Osteoblast (primary cell): ENCODE measurements around the gene FDX2. TPM values are rescaled to one million over a fixed set of nuclear protein-coding genes. Genes with fewer than 3 reads are reported as not detected.

Experiments used
- DNase-seq: peaks from one replicate; pipeline ENCODE4 v3.0.0; 2011; ENCODE audit warnings: low spot score, mixed read lengths; ENCODE audit not compliant: insufficient read length; ENCODE audit errors: missing footprints
- H2AFZ ChIP-seq: 2 replicates; pipeline ENCODE4 v1.6.0; 2011; ENCODE audit warnings: mild to moderate bottlenecking, low read length
- H3K27ac ChIP-seq: 2 replicates; pipeline ENCODE4 v1.5.1; 2011; ENCODE audit warnings: mild to moderate bottlenecking, low read depth, low read length, moderate library complexity
- H3K27me3 ChIP-seq: 2 replicates; pipeline ENCODE4 v1.6.0; 2012; ENCODE audit warnings: mild to moderate bottlenecking, control low read depth, inconsistent platforms, low read length, moderate library complexity; ENCODE audit not compliant: insufficient read depth
- H3K36me3 ChIP-seq: 2 replicates; pipeline ENCODE4 v1.5.1; 2011; ENCODE audit warnings: mild to moderate bottlenecking, low read length, control low read depth, moderate library complexity; ENCODE audit not compliant: insufficient read depth
- H3K4me1 ChIP-seq: 2 replicates; pipeline ENCODE4 v1.5.1; 2011; ENCODE audit warnings: mild to moderate bottlenecking, low read length, control low read depth, moderate library complexity; ENCODE audit not compliant: insufficient read depth
- H3K4me2 ChIP-seq: 2 replicates; pipeline ENCODE4 v1.6.0; 2011; ENCODE audit warnings: mild to moderate bottlenecking, low read length; ENCODE audit not compliant: insufficient read depth
- H3K4me3 ChIP-seq: fragments of 200-600 bp; sonication (generic); 3 replicates; pipeline ENCODE4 v1.5.1; 2012; ENCODE audit warnings: mild to moderate bottlenecking, low read length, inconsistent platforms; ENCODE audit not compliant: insufficient read depth
- H3K79me2 ChIP-seq: 2 replicates; pipeline ENCODE4 v1.6.0; 2012; ENCODE audit warnings: mild to moderate bottlenecking, low read length, control low read depth, inconsistent platforms; ENCODE audit not compliant: insufficient read depth
- H3K9me3 ChIP-seq: 2 replicates; pipeline ENCODE4 v1.5.1; 2011; ENCODE audit warnings: low read depth, low read length, control low read depth
- H4K20me1 ChIP-seq: 2 replicates; pipeline ENCODE4 v1.6.0; 2012; ENCODE audit warnings: mild to moderate bottlenecking, low read length, control low read depth; ENCODE audit not compliant: insufficient read depth
- CTCF ChIP-seq: IDR thresholded peaks from 2 replicates; pipeline ENCODE4 v1.5.1; 2011; ENCODE audit warnings: mild to moderate bottlenecking, low read depth, low read length, moderate library complexity; ENCODE audit errors: extremely low read depth
- total RNA-seq: library from RNA; depleted of rRNA; stranded (reverse); fragments of >200 nt; gene quantifications from 2 replicates; pipeline ENCODE4 v1.2.3, GENCODE V29; 2012

The FDX2 gene
- total RNA-seq, 1 donor = 17.7 TPM

GRCh38 chr19:10288662-10289166 lies 27.1 kb downstream of the FDX2 start:
- Histone ChIP-seq H3K27me3 (peaks cover 63% of the 10 kb centered on the region), H4K20me1 (peaks cover 5% of the 10 kb centered on the region), H3K27ac (no peak overlapping the region), H3K4me1 (peaks cover 15% of the 10 kb centered on the region), H3K4me2 (peak overlapping the region; percentile 77), H2AFZ (peak overlapping the region; percentile 62), H3K36me3 (no peaks in the 10 kb centered on the region), H3K4me3 (peak overlapping the region; percentile 56), H3K79me2 (no peaks in the 10 kb centered on the region), H3K9me3 (no peaks in the 10 kb centered on the region)
- no peak for TF ChIP-seq CTCF
- DNase-seq = peak; percentile 91

GRCh38 chr19:10286803-10287737 lies 28.7 kb downstream of the FDX2 start, which contains the start of gene ICAM4:
Gene ICAM4, plus strand, starts transcription at chr19:10286955. Its CDS starts 58 bp downstream, at chr19:10287013.
- no peak for TF ChIP-seq CTCF
- no peak within 1 kb of the TSS for H3K27ac ChIP-seq

GRCh38 chr19:10285393-10285792 lies 30.4 kb downstream of the FDX2 start:
- no peak overlapping the region for H3K27ac ChIP-seq

More at GRCh38 chr19:10286803-10287737, 28.7 kb downstream of the FDX2 start, which contains the start of gene ICAM4:
- Histone ChIP-seq H3K27me3 (peaks cover 46% of the 10 kb centered on the region), H4K20me1 (peaks cover 5% of the 10 kb centered on the region), H3K36me3 (no peaks in the 10 kb centered on the region), H3K4me1 (peaks cover 14% of the 10 kb centered on the region), H3K4me3 (peak within 1 kb of the TSS; percentile 10), H3K4me2 (peak within 1 kb of the TSS; percentile 23), H3K79me2 (no peaks in the 10 kb centered on the region), H2AFZ (peak within 1 kb of the TSS; percentile 15), H3K9me3 (no peaks in the 10 kb centered on the region)
- peak; percentile 81 for DNase-seq

More at GRCh38 chr19:10285393-10285792, 30.4 kb downstream of the FDX2 start:
- Histone ChIP-seq H3K9me3 (no peaks in the 10 kb centered on the region), H4K20me1 (peaks cover 1% of the 10 kb centered on the region), H2AFZ (no peak overlapping the region), H3K4me3 (no peak overlapping the region), H3K27me3 (peaks cover 30% of the 10 kb centered on the region), H3K4me1 (peaks cover 8% of the 10 kb centered on the region), H3K36me3 (no peaks in the 10 kb centered on the region), H3K4me2 (no peak overlapping the region), H3K79me2 (no peaks in the 10 kb centered on the region)
- no peak for TF ChIP-seq CTCF
- DNase-seq = peak; percentile 51
